Activated naive CD8-positive, alpha-beta T cell treated with anti-CD3 and anti-CD28 coated beads, Interleukin-2, amount 50 U/mL, for 24 hours (primary cell): ENCODE results near the gene ATP9B.
"Not testable (repeated sequence)": the region's sequence is repeated elsewhere in the genome, so short reads cannot be mapped to it uniquely, and the experiment has no call there.

ENCODE experiments used
- ATAC-seq: fragments of 150-1000 bp; cut with Tn5 transposase; one replicate; pipeline ENCODE4 v1.10.0; 2021
- DNase-seq: peaks from one replicate; pipeline ENCODE4 v3.0.0; 2021
- H3K27ac Mint-ChIP-seq: one replicate; pipeline ENCODE4 v1.8.0; 2021; ENCODE audit warnings: mild to moderate bottlenecking, mixed read lengths
- H3K27me3 Mint-ChIP-seq: one replicate; pipeline ENCODE4 v1.8.0; 2021; ENCODE audit warnings: mixed read lengths
- H3K36me3 Mint-ChIP-seq: one replicate; pipeline ENCODE4 v1.8.0; 2021; ENCODE audit warnings: low read depth, mixed read lengths
- H3K4me1 Mint-ChIP-seq: one replicate; pipeline ENCODE4 v1.8.0; 2021; ENCODE audit warnings: mixed read lengths
- H3K4me3 Mint-ChIP-seq: one replicate; pipeline ENCODE4 v1.8.0; 2021; ENCODE audit warnings: mild to moderate bottlenecking, moderate library complexity, mixed read lengths
- H3K9me3 Mint-ChIP-seq: one replicate; pipeline ENCODE4 v1.8.0; 2021; ENCODE audit warnings: mixed read lengths

ATP9B gene

GRCh38 chr18:79241755-79242154 is 172.6 kb downstream of the ATP9B start:
- Mint-ChIP-seq H3K27ac (no peak overlapping the region), H3K4me1 (peaks cover 5% of the 10 kb centered on the region), H3K36me3 (no peaks in the 10 kb centered on the region), H3K27me3 (no peaks in the 10 kb centered on the region), H3K9me3 (no peaks in the 10 kb centered on the region), H3K4me3 (no peak overlapping the region)
- ATAC-seq (no peak), DNase-seq (no peak)

- peaks cover 6% of the 10 kb centered on the region for H3K4me1 Mint-ChIP-seq
- no peaks in the 10 kb centered on the region for H3K36me3 Mint-ChIP-seq
- ATAC-seq (no peak), DNase-seq (no peak)
- H3K27me3 Mint-ChIP-seq = no peaks in the 10 kb centered on the region
- H3K4me3 Mint-ChIP-seq = no peak overlapping the region
- no peaks in the 10 kb centered on the region for H3K9me3 Mint-ChIP-seq
- no peak overlapping the region for H3K27ac Mint-ChIP-seq
These were observed 173.1 kb downstream of the ATP9B start for GRCh38 chr18:79242246-79242645.

- H3K36me3 Mint-ChIP-seq = no peaks in the 10 kb centered on the region
- DNase-seq (no peak), ATAC-seq (no peak)
- no peak overlapping the region for H3K27ac Mint-ChIP-seq
- H3K9me3 Mint-ChIP-seq = no peaks in the 10 kb centered on the region
- H3K27me3 Mint-ChIP-seq = no peaks in the 10 kb centered on the region
- H3K4me1 Mint-ChIP-seq = peaks cover 21% of the 10 kb centered on the region
- no peak overlapping the region for H3K4me3 Mint-ChIP-seq
These were observed 176.4 kb downstream of the ATP9B start for GRCh38 chr18:79245517-79246001.

DNA sequence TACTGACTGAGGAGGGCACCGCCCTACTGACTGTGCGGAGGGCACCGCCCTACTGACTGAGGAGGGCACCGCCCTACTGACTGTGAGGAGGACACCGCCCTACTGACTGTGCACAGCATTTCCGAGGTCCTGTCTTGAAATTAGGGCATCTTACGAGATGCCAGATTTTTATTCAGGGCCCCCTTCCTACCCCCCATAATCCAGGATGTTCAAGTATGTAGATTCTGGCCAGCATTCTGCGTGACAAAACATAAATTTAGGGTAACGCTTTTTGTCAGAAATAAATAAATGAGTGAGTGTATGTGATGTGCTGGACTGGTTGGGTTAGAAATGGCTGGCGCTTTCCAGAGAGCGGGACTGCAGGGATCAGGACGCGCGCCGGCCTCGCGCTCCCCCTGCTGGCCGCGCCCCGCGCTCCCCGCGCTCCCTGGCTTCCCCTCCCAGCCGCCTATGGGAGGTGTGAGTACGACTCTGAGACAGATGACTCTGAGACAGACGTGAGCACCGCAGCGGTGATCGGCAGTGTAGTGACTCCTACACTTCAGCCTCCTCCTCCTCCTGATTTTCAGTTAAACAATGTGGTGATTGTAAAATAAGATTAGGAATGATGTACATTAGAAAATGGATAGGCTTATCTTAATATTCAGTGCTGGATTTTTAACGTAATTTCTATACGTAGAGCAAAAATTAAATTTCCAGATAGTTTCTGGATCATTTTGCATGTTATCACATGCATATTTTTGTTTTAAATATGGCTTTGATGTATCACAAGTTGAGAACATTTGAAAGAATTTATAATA is 177.3 kb downstream of the ATP9B start:
- Mint-ChIP-seq H3K36me3 (no peaks in the 10 kb centered on the region), H3K27ac (no peak overlapping the region), H3K4me3 (peak overlapping the region; percentile 34), H3K9me3 (no peaks in the 10 kb centered on the region), H3K27me3 (no peaks in the 10 kb centered on the region), H3K4me1 (peaks cover 28% of the 10 kb centered on the region)
- ATAC-seq = peak; percentile 99
- DNase-seq = peak; percentile 76

- DNase-seq (no peak), ATAC-seq (no peak)
- Mint-ChIP-seq H3K4me1 (peaks cover 29% of the 10 kb centered on the region), H3K4me3 (no peak overlapping the region), H3K9me3 (no peaks in the 10 kb centered on the region), H3K27me3 (no peaks in the 10 kb centered on the region), H3K27ac (no peak overlapping the region), H3K36me3 (no peaks in the 10 kb centered on the region)
These were observed 179.4 kb downstream of the ATP9B start for GRCh38 chr18:79248495-79249060.

GRCh38 chr18:79250301-79250981 is 181.2 kb downstream of the ATP9B start:
- no peak for DNase-seq
- Mint-ChIP-seq H3K9me3 (no peaks in the 10 kb centered on the region), H3K4me1 (peaks cover 29% of the 10 kb centered on the region), H3K27ac (no peak overlapping the region), H3K27me3 (no peaks in the 10 kb centered on the region), H3K4me3 (no peak overlapping the region), H3K36me3 (peaks cover 7% of the 10 kb centered on the region)
- ATAC-seq = no peak

GRCh38 chr18:79251021-79251420 is 181.8 kb downstream of the ATP9B start:
- peaks cover 29% of the 10 kb centered on the region for H3K4me1 Mint-ChIP-seq
- no peak for ATAC-seq
- peaks cover 7% of the 10 kb centered on the region for H3K36me3 Mint-ChIP-seq
- no peaks in the 10 kb centered on the region for H3K9me3 Mint-ChIP-seq
- no peaks in the 10 kb centered on the region for H3K27me3 Mint-ChIP-seq
- H3K4me3 Mint-ChIP-seq = no peak overlapping the region
- no peak overlapping the region for H3K27ac Mint-ChIP-seq
- no peak for DNase-seq

DNA sequence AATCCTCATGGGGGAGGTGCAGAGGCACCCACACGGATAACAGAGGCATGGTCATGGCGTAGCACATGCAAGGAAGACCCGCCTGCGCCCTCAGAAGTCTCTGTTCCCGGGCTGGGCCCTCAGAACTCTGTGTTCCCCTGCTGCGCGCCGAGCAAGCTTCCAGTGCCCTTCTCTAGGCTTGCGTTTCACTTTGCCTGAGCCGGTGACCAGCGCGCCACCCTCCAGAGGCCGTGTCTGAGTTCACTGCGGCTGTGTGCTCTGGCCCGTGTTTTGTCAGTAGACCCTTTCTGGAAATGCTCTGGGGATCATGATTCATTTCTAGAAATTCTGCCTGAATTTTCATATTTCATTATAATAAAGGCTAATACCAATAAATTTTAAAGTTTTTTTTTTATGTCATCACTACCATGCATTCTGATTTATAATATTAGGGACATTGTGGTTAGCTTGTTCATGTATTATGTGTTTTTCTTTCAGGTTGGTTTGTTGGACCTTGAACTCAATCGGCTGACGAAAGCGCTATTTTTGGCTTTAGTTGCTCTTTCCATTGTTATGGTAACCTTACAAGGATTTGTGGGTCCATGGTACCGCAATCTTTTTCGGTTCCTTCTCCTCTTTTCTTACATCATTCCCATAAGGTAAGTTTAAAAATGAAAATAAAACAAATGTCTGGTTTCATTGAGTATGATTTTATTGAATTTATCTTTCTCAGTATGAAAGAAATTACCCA is 183.9 kb downstream of the ATP9B start:
- Mint-ChIP-seq H3K27me3 (no peaks in the 10 kb centered on the region), H3K36me3 (peaks cover 7% of the 10 kb centered on the region), H3K4me3 (no peak overlapping the region), H3K9me3 (no peaks in the 10 kb centered on the region), H3K27ac (no peak overlapping the region), H3K4me1 (peaks cover 22% of the 10 kb centered on the region)
- no peak for DNase-seq
- ATAC-seq = no peak

- H3K36me3 Mint-ChIP-seq = peaks cover 20% of the 10 kb centered on the region
- ATAC-seq (no peak), DNase-seq (no peak)
- no peak overlapping the region for H3K27ac Mint-ChIP-seq
- H3K9me3 Mint-ChIP-seq = no peaks in the 10 kb centered on the region
- H3K4me1 Mint-ChIP-seq = peaks cover 1% of the 10 kb centered on the region
- no peak overlapping the region for H3K4me3 Mint-ChIP-seq
- no peaks in the 10 kb centered on the region for H3K27me3 Mint-ChIP-seq
These were observed 188.3 kb downstream of the ATP9B start for GRCh38 chr18:79257480-79257879.

GRCh38 chr18:79258447-79258846 is 189.3 kb downstream of the ATP9B start:
- Mint-ChIP-seq H3K27ac (no peak overlapping the region), H3K4me1 (peaks cover 1% of the 10 kb centered on the region), H3K27me3 (no peaks in the 10 kb centered on the region), H3K9me3 (no peaks in the 10 kb centered on the region), H3K36me3 (peaks cover 23% of the 10 kb centered on the region), H3K4me3 (no peak overlapping the region)
- DNase-seq = no peak
- ATAC-seq = no peak

DNA sequence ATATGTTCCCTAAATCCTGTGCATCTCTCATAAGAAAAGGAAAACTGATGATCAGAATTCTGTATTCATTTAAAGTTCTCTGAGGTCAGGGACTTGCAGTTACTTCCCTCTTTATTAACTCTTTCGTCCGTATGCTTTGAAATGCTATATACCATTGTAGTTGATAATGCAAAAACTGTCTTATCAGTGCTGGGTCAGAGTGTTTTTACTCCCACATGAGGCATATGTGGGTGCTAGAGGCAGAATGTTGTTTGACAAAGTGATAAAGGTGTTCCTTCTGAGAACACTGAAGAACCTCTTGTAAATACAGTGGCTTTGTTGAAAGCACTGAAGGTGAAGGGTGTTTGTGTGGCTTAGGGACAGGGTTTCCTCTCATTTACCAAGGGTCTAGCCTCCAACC is 190.0 kb downstream of the ATP9B start:
- Mint-ChIP-seq H3K27me3 (no peaks in the 10 kb centered on the region), H3K9me3 (no peaks in the 10 kb centered on the region), H3K4me1 (peaks cover 1% of the 10 kb centered on the region), H3K27ac (no peak overlapping the region), H3K36me3 (peaks cover 25% of the 10 kb centered on the region), H3K4me3 (no peak overlapping the region)
- ATAC-seq (no peak), DNase-seq (no peak)

DNA sequence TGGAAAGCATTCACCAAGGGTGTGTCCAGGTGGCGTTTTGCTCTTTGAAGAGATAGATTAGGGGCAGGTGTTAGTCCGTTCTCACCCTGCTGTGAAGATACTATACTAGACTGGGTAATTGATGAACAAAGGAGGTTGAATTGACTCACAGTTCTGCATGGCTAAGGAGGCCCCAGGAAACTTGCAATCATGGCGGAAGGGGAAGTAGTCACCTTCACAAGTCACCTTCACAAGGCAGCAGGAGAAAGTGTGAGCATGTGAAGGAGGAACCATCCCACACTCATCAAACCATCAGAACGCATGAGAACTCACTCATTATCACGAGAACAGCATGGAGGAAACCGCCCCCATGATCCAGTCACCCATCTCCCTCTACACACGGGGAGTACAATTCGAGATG is 190.8 kb downstream of the ATP9B start:
- Mint-ChIP-seq H3K27me3 (no peaks in the 10 kb centered on the region), H3K27ac (peak overlapping the region; percentile 29), H3K9me3 (peaks cover 4% of the 10 kb centered on the region), H3K4me1 (peaks cover 1% of the 10 kb centered on the region), H3K36me3 (peaks cover 25% of the 10 kb centered on the region), H3K4me3 (no peak overlapping the region)
- ATAC-seq (no peak), DNase-seq (no peak)

GRCh38 chr18:79260510-79260909 is 191.3 kb downstream of the ATP9B start:
- peaks cover 9% of the 10 kb centered on the region for H3K9me3 Mint-ChIP-seq
- DNase-seq (no peak), ATAC-seq (no peak)
- H3K36me3 Mint-ChIP-seq = peaks cover 30% of the 10 kb centered on the region
- H3K27ac Mint-ChIP-seq = no peak overlapping the region
- H3K4me3 Mint-ChIP-seq = no peak overlapping the region
- H3K27me3 Mint-ChIP-seq = no peaks in the 10 kb centered on the region
- peaks cover 1% of the 10 kb centered on the region for H3K4me1 Mint-ChIP-seq

GRCh38 chr18:79265068-79265467 is 195.9 kb downstream of the ATP9B start:
- not testable (repeated sequence) for H3K4me3 Mint-ChIP-seq, H3K4me1 Mint-ChIP-seq, H3K27ac Mint-ChIP-seq, H3K27me3 Mint-ChIP-seq, DNase-seq, ATAC-seq
- H3K36me3 Mint-ChIP-seq = peaks cover 43% of the 10 kb centered on the region
- peaks cover 21% of the 10 kb centered on the region for H3K9me3 Mint-ChIP-seq
